KMS-11 (cell line): Measurements from ENCODE around the gene SLC12A7.

Experiments
- H2AFZ ChIP-seq: fragments of 200-600 bp; sonication (generic); 2 replicates; pipeline ENCODE4 v1.6.1; 2016; ENCODE audit warnings: antibody characterized with exemption, mixed run types, low read depth
- H3K27ac ChIP-seq: fragments of 200-600 bp; sonication (generic); 2 replicates; pipeline ENCODE4 v1.6.1; 2016; ENCODE audit warnings: mild to moderate bottlenecking, mixed run types
- H3K27me3 ChIP-seq: fragments of 200-600 bp; sonication (generic); 2 replicates; pipeline ENCODE4 v1.6.1; 2017; ENCODE audit warnings: mild to moderate bottlenecking, low read depth, mixed run types, moderate library complexity; ENCODE audit not compliant: insufficient read depth
- H3K36me3 ChIP-seq: fragments of 200-600 bp; sonication (generic); 2 replicates; pipeline ENCODE4 v1.6.1; 2017; ENCODE audit warnings: mild to moderate bottlenecking, mixed run types; ENCODE audit not compliant: insufficient read depth
- H3K4me1 ChIP-seq: fragments of 200-600 bp; sonication (generic); 2 replicates; pipeline ENCODE4 v1.6.1; 2016; ENCODE audit warnings: mild to moderate bottlenecking, low read depth, mixed run types; ENCODE audit not compliant: poor library complexity, severe bottlenecking
- H3K4me2 ChIP-seq: fragments of 200-600 bp; sonication (generic); 2 replicates; pipeline ENCODE4 v1.7.0; 2016; ENCODE audit warnings: mild to moderate bottlenecking, mixed run types
- H3K4me3 ChIP-seq: fragments of 200-600 bp; sonication (generic); IDR thresholded peaks from 2 replicates; pipeline ENCODE4 v1.6.1; 2017; ENCODE audit warnings: low read depth, low read length, mixed read lengths; ENCODE audit not compliant: insufficient read depth
- H3K79me2 ChIP-seq: fragments of 200-600 bp; sonication (generic); 2 replicates; pipeline ENCODE4 v1.6.1; 2016; ENCODE audit warnings: low read depth, mixed run types; ENCODE audit not compliant: insufficient read depth
- H3K9ac ChIP-seq: fragments of 200-600 bp; sonication (generic); 2 replicates; pipeline ENCODE4 v1.6.1; 2016; ENCODE audit warnings: mild to moderate bottlenecking, mixed run types
- H4K20me1 ChIP-seq: fragments of 200-600 bp; sonication (generic); 2 replicates; pipeline ENCODE4 v1.6.1; 2016; ENCODE audit warnings: mild to moderate bottlenecking, mixed run types; ENCODE audit not compliant: insufficient read depth
- CTCF ChIP-seq: fragments of 200-600 bp; sonication (generic); conservative IDR thresholded peaks from 2 replicates; pipeline ENCODE4 v1.6.1; 2017; ENCODE audit warnings: low read depth, mild to moderate bottlenecking, antibody characterized with exemption, low read length, moderate library complexity, mixed read lengths

Gene SLC12A7

GRCh38 chr5:1108023-1108864 lies 3.6 kb downstream of the SLC12A7 start:
- no peak overlapping the region for H2AFZ ChIP-seq
- H3K36me3 ChIP-seq, result no peaks in the 10 kb centered on the region
- H3K27me3 ChIP-seq, result no peaks in the 10 kb centered on the region
- no peak overlapping the region for H3K4me2 ChIP-seq
- H3K4me1 ChIP-seq, result peaks cover 20% of the 10 kb centered on the region
- H3K4me3 ChIP-seq, result no peak overlapping the region
- 0 out of 2 replicates have a peak, but pooled peaks cover 3% of the 10 kb centered on the region for H4K20me1 ChIP-seq
- TF ChIP-seq CTCF, result no peak
- H3K27ac ChIP-seq, result no peak overlapping the region
- no peak overlapping the region for H3K9ac ChIP-seq
- H3K79me2 ChIP-seq, result peaks cover 76% of the 10 kb centered on the region

DNA sequence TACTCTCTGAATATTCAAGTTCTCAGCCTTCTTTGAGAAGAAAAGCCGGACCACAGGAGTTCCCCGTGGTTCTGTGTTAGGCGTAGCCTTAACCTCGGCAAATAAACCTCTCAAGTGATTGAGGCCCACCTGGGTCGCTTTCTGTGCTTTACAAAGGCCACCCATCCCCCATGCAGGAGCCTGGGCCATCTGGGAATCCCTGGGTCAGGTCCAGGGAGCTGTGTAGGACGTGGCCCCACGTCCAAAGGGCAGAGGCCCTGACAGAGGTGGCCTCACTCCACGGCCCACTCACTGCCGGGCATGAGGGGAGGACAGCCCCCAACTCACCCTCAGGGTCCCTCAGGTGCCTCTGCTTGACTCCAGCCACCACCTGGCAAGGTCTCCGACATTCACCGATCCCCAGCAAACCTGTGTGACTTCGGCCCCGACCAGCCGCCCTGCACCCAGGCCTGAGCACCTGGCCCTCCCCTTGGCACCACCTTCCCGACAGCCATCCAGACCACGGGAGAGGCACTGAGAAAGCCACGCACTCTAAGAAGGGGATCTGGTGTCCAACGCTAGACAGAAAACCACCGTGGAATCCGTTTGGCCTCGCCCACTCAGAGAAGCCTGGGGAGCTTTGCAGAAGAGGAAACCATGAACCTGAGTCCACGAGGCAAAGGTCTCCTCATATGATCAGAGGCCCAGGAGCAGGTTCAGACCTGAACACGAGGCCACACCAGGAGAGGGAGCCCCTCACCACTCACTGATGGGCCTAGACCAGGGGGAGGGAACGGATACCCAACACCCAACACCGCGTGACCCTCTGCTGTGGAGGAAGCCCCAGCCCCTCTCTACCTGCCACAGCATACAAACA lies 4.5 kb downstream of the SLC12A7 start:
- no peak overlapping the region for H3K27ac ChIP-seq
- H3K36me3 ChIP-seq, result no peaks in the 10 kb centered on the region
- 0 out of 2 replicates have a peak, but pooled peaks cover 3% of the 10 kb centered on the region for H4K20me1 ChIP-seq
- H3K9ac ChIP-seq, result no peak overlapping the region
- peaks cover 79% of the 10 kb centered on the region for H3K79me2 ChIP-seq
- peaks cover 12% of the 10 kb centered on the region for H3K4me1 ChIP-seq
- no peak for TF ChIP-seq CTCF
- no peak overlapping the region for H2AFZ ChIP-seq
- H3K27me3 ChIP-seq, result no peaks in the 10 kb centered on the region
- H3K4me2 ChIP-seq, result no peak overlapping the region
- no peak overlapping the region for H3K4me3 ChIP-seq

GRCh38 chr5:1106385-1107166 lies 5.3 kb downstream of the SLC12A7 start:
- Histone ChIP-seq H3K9ac (no peak overlapping the region), H3K4me1 (peaks cover 12% of the 10 kb centered on the region)

More at GRCh38 chr5:1106385-1107166, 5.3 kb downstream of the SLC12A7 start:
- Histone ChIP-seq H2AFZ (no peak overlapping the region), H4K20me1 (0 out of 2 replicates have a peak, but pooled peaks cover 3% of the 10 kb centered on the region), H3K79me2 (peaks cover 78% of the 10 kb centered on the region), H3K4me3 (no peak overlapping the region), H3K27me3 (no peaks in the 10 kb centered on the region), H3K4me2 (no peak overlapping the region), H3K27ac (no peak overlapping the region), H3K36me3 (no peaks in the 10 kb centered on the region)
- no peak for TF ChIP-seq CTCF
